Measurements from ENCODE around the gene UBE4B.

Gene UBE4B

GRCh38 chr1:10155087-10155712, 122.4 kb downstream of the UBE4B start:
- peaks cover 16% of the 10 kb centered on the region for H3K36me3 ChIP-seq (replicated peaks)
- DNase-seq: no peak

GRCh38 chr1:10160173-10160572, 127.4 kb downstream of the UBE4B start:
- Histone ChIP-seq H3K4me3 (ENCODE audit: low read depth, low read length) (no peak overlapping the region), H3K36me3 (replicated peaks) (peaks cover 20% of the 10 kb centered on the region), H3K27ac (no peak overlapping the region), H3K27me3 (replicated peaks) (no peaks in the 10 kb centered on the region)
- TF ChIP-seq, protein P1, sequence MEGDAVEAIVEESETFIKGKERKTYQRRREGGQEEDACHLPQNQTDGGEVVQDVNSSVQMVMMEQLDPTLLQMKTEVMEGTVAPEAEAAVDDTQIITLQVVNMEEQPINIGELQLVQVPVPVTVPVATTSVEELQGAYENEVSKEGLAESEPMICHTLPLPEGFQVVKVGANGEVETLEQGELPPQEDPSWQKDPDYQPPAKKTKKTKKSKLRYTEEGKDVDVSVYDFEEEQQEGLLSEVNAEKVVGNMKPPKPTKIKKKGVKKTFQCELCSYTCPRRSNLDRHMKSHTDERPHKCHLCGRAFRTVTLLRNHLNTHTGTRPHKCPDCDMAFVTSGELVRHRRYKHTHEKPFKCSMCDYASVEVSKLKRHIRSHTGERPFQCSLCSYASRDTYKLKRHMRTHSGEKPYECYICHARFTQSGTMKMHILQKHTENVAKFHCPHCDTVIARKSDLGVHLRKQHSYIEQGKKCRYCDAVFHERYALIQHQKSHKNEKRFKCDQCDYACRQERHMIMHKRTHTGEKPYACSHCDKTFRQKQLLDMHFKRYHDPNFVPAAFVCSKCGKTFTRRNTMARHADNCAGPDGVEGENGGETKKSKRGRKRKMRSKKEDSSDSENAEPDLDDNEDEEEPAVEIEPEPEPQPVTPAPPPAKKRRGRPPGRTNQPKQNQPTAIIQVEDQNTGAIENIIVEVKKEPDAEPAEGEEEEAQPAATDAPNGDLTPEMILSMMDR (IDR thresholded peaks at IDR 0.05; ENCODE audit: low read depth, low read length, missing control alignments): no peak
- in situ Hi-C loops (cut with HindIII; ENCODE audit: low pct_ligation_motif_present, low sequenced_read_pairs): no loop called here
- DNase-seq: no peak

More at GRCh38 chr1:10155087-10155712, 122.4 kb downstream of the UBE4B start:
- in situ Hi-C loops (cut with HindIII; ENCODE audit: low pct_ligation_motif_present, low sequenced_read_pairs): no loop called here
- TF ChIP-seq, protein P1 (IDR thresholded peaks at IDR 0.05; ENCODE audit: low read depth, low read length, missing control alignments): no peak
- no peaks in the 10 kb centered on the region for H3K27me3 ChIP-seq (replicated peaks)
- no peak overlapping the region for H3K27ac ChIP-seq
- no peak overlapping the region for H3K4me3 ChIP-seq (ENCODE audit: low read depth, low read length)

DNA sequence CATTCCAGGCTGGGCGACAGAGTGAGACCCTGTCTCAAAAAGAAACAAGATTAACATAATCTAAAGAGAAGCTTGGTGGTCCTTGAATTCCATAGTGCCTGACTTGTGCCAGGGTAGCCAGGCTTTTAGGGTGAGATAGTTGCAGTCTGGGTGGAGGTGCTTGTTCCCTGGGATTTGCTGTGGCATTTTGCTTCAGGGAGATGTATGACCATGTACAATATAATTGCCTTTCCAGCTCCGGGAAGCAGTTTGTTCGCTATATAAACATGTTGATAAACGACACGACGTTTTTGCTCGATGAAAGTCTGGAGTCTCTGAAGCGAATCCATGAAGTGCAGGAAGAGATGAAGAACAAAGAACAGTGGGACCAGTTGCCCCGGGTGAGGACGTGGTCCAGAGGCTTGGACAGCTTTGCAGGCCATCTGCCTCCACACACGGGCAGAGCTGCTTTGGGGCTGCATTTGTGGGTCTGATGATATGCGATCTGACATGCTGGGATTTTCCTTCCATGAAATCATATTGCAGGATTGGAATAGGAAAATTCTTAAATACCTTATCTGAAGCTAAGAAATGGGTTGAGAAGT, 128.2 kb downstream of the UBE4B start:
- Histone ChIP-seq H3K4me3 (ENCODE audit: low read depth, low read length) (no peak overlapping the region), H3K27me3 (replicated peaks) (no peaks in the 10 kb centered on the region), H3K27ac (no peak overlapping the region), H3K36me3 (replicated peaks) (peaks cover 18% of the 10 kb centered on the region)
- TF ChIP-seq, protein P1 (IDR thresholded peaks at IDR 0.05; ENCODE audit: low read depth, low read length, missing control alignments): no peak
- DNase-seq: no peak
- in situ Hi-C loops (cut with HindIII; ENCODE audit: low pct_ligation_motif_present, low sequenced_read_pairs): no loop called here

DNA sequence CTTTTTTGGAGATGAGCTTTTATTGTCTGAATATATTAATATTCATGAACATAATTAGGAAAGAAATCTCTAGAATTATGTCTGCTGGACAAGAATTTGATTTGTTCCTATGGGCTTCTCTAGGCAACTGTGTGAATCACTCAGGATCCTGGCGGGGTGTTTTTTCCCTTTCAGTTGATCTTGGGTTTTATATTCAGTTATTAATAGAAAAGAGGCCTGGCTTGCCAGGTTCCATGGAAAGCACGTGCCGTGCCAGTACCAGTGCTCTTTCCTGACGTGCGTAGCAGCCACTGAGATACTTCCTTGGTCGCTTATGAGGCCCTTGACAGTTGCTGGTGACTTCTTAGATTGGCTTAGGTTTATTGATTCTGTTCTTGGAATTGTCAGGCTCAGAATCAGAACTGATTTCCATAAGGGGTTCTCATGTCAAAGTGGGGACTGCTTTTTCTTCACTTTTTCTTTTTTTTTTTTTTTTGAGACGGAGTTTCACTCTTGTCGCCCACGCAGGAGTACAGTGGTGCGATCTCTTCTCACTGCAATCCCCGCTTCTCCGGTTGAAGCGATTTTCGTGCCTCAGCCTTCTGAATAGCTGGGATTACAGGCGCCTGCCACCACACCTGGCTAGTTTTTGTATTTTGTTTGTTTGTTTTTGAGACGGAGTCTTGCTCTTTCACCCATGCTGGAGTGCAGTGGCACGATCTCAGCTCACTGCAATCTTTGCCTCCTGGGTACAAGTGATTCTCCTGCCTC, 129.0 kb downstream of the UBE4B start:
- peaks cover 21% of the 10 kb centered on the region for H3K36me3 ChIP-seq (replicated peaks)
- in situ Hi-C loops (cut with HindIII; ENCODE audit: low pct_ligation_motif_present, low sequenced_read_pairs): no loop called here
- no peak overlapping the region for H3K4me3 ChIP-seq (ENCODE audit: low read depth, low read length)
- no peak for DNase-seq
- TF ChIP-seq, protein P1 (IDR thresholded peaks at IDR 0.05; ENCODE audit: low read depth, low read length, missing control alignments): no peak
- no peaks in the 10 kb centered on the region for H3K27me3 ChIP-seq (replicated peaks)
- no peak overlapping the region for H3K27ac ChIP-seq

- in situ Hi-C loops (cut with HindIII; ENCODE audit: low pct_ligation_motif_present, low sequenced_read_pairs): no loop called here
- H3K27me3 ChIP-seq (replicated peaks): no peaks in the 10 kb centered on the region
- no peak for DNase-seq
- TF ChIP-seq, protein P1 (IDR thresholded peaks at IDR 0.05; ENCODE audit: low read depth, low read length, missing control alignments): no peak
- no peak overlapping the region for H3K4me3 ChIP-seq (ENCODE audit: low read depth, low read length)
- H3K36me3 ChIP-seq (replicated peaks): peaks cover 46% of the 10 kb centered on the region
- no peak overlapping the region for H3K27ac ChIP-seq
Measured at GRCh38 chr1:10168912-10169514, 136.3 kb downstream of the UBE4B start.
